B cell (primary cell): ENCODE results near the gene KIAA1328. TPM values are rescaled to one million over a fixed set of nuclear protein-coding genes. Genes with fewer than 3 reads are reported as not detected.

ENCODE experiments used
- ATAC-seq: fragments of 200-7000 bp; cut with Tn5 transposase; one replicate; pipeline ENCODE4 v1.10.0; 2021; ENCODE audit warnings: low read depth, mild to moderate bottlenecking, moderate number of reproducible peaks, moderate library complexity
- CTCF ChIA-PET: fragments of 350-600 bp; sonication (Branson Sonifier 250); formaldehyde crosslinking; loops from one replicate; lab custom pipeline; 2021; ENCODE audit warnings: antibody characterized with exemption, inconsistent platforms; lab: Charles Lee
- POLR2A ChIA-PET: fragments of 350-600 bp; sonication (Branson Sonifier 250); formaldehyde crosslinking; loops from one replicate; lab custom pipeline; 2021; ENCODE audit warnings: antibody characterized with exemption; lab: Charles Lee
- DNase-seq: peaks from one replicate; pipeline ENCODE4 v3.0.0; 2013
- H2AFZ ChIP-seq: 2 replicates; pipeline ENCODE4 v1.6.1; 2012; ENCODE audit warnings: mild to moderate bottlenecking, low read depth, low read length; ENCODE audit not compliant: insufficient read depth, poor library complexity, severe bottlenecking
- H3K27ac ChIP-seq, 2 donors: 1 replicate in 1 of 2; 2 replicates in 1 of 2; pipeline ENCODE4 v1.5.1; 2012 to 2013; ENCODE audit warnings: low read length in 2 of 2, mild to moderate bottlenecking in 2 of 2, moderate library complexity in 1 of 2
- H3K27me3 ChIP-seq, 4 experiments: fragments of 200-600 bp in 1 of 4; sonication (generic) in 1 of 4; replicated peaks in 1 of 4; 1 replicate in 2 of 4; 2 replicates in 2 of 4; pipeline versions ENCODE4 v1.6.1 to v1.7.0; 2013 to 2016; ENCODE audit warnings: low read length in 3 of 4, mild to moderate bottlenecking in 2 of 4, mixed read lengths in 1 of 4, moderate library complexity in 1 of 4; ENCODE audit not compliant: insufficient read depth in 4 of 4, control insufficient read depth in 3 of 4; ENCODE audit errors: control extremely low read depth in 1 of 4
- H3K36me3 ChIP-seq, 2 experiments: replicated peaks in 1 of 2; 1 replicate in 1 of 2; 2 replicates in 1 of 2; pipeline versions ENCODE4 v1.6.1 to v1.7.1; 2013; ENCODE audit warnings: low read length in 1 of 2; ENCODE audit not compliant: insufficient read depth in 2 of 2, control insufficient read depth in 1 of 2; ENCODE audit errors: control extremely low read depth in 1 of 2, extremely low read depth in 1 of 2
- H3K4me1 ChIP-seq, 2 donors: fragments of 200-600 bp in 1 of 2; sonication (generic) in 1 of 2; 1 replicate in 1 of 2; 2 replicates in 1 of 2; pipeline versions ENCODE4 v1.5.1 to v1.6.1; 2013 to 2017; ENCODE audit warnings: low read length in 2 of 2; ENCODE audit not compliant: control insufficient read depth in 2 of 2, insufficient read depth in 2 of 2
- H3K4me2 ChIP-seq: replicated peaks from 2 replicates; pipeline ENCODE3; 2012; ENCODE audit warnings: mild to moderate bottlenecking, low read depth, low read length; ENCODE audit not compliant: poor library complexity, severe bottlenecking
- H3K4me3 ChIP-seq, 5 experiments: fragments of 200-600 bp in 1 of 5; sonication (generic) in 1 of 5; 1 replicate in 3 of 5; 2 replicates in 2 of 5; pipeline versions ENCODE4 v1.5.1 to v1.7.0; 2011 to 2016; ENCODE audit warnings: low read length in 4 of 5, mild to moderate bottlenecking in 4 of 5, low read depth in 2 of 5, control low read depth in 1 of 5, moderate library complexity in 1 of 5; ENCODE audit not compliant: insufficient read depth in 1 of 5; ENCODE audit errors: control extremely low read depth in 1 of 5, extremely low read depth in 1 of 5
- H3K79me2 ChIP-seq: fragments of 200-600 bp; sonication (generic); one replicate; pipeline ENCODE4 v1.6.0; 2016; ENCODE audit warnings: low read length; ENCODE audit not compliant: control insufficient read depth, insufficient read depth
- H3K9ac ChIP-seq: fragments of 200-600 bp; sonication (generic); 2 replicates; pipeline ENCODE4 v1.6.1; 2017; ENCODE audit warnings: mild to moderate bottlenecking, low read length, moderate library complexity
- H3K9me3 ChIP-seq, 3 donors: one replicate each; pipeline versions ENCODE4 v1.6.1 to v1.7.1; 2013; ENCODE audit warnings: low read length in 2 of 3; ENCODE audit not compliant: control insufficient read depth in 2 of 3, insufficient read depth in 1 of 3; ENCODE audit errors: control extremely low read depth in 1 of 3
- H4K20me1 ChIP-seq: 2 replicates; pipeline ENCODE4 v1.6.0; 2012; ENCODE audit warnings: mild to moderate bottlenecking, low read length; ENCODE audit not compliant: insufficient read depth, control insufficient read depth, poor library complexity, severe bottlenecking
- H3K27ac Mint-ChIP-seq: one replicate; pipeline ENCODE4 v1.8.0; 2021; ENCODE audit warnings: mixed read lengths
- H3K27me3 Mint-ChIP-seq: one replicate; pipeline ENCODE4 v1.8.0; 2021; ENCODE audit warnings: mixed read lengths
- H3K4me1 Mint-ChIP-seq: one replicate; pipeline ENCODE4 v1.8.0; 2021; ENCODE audit warnings: mixed read lengths
- H3K4me3 Mint-ChIP-seq: one replicate; pipeline ENCODE4 v1.8.0; 2021; ENCODE audit warnings: mixed read lengths
- H3K9me3 Mint-ChIP-seq: one replicate; pipeline ENCODE4 v1.8.0; 2022; ENCODE audit warnings: mixed read lengths; ENCODE audit not compliant: insufficient read depth
- CTCF ChIP-seq: fragments of 200-600 bp; IDR thresholded peaks from one replicate; pipeline ENCODE4 v1.8.0; 2022; ENCODE audit warnings: antibody characterized with exemption, mild to moderate bottlenecking
- EZH2 ChIP-seq: IDR thresholded peaks from 2 replicates; pipeline ENCODE4 v1.6.1; 2012; ENCODE audit warnings: borderline replicate concordance, low read depth, mild to moderate bottlenecking, moderate library complexity, low read length; ENCODE audit not compliant: insufficient read depth, poor library complexity, severe bottlenecking
- WGBS: methylation state at CpG from one replicate; pipeline ENCODE4 v1.1.5; 2013; ENCODE audit warnings: missing lambda C conversion rate; ENCODE audit not compliant: insufficient coverage; 5-methylcytosine and 5-hydroxymethylcytosine counted together
- intact Hi-C: fragments of 100-400 bp; cut with micrococcal nuclease; formaldehyde crosslinking; loops from one replicate; pipeline ENCODE4 v1.10.0; 2022
- polyA plus RNA-seq: library from polyadenylated mRNA; depleted of rRNA; stranded (reverse); fragments of >200 nt; gene quantifications from 2 replicates; pipeline ENCODE4 v1.2.3, GENCODE V29; 2012
- total RNA-seq, 2 donors: library from RNA; stranded (reverse); fragments of 120-200 nt in 1 of 2; gene quantifications; 1 replicate in 1 of 2; 2 replicates in 1 of 2; pipeline versions ENCODE4 v1.2.3 to v1.2.4, GENCODE V29; 2013 to 2022

KIAA1328 gene
- total and polyA plus RNA-seq, 2 donors (not counting 1 experiment from before 2014, with no cell fraction given): 9.1 to 22.1 TPM

GRCh38 chr18:37170984-37171383, 342.1 kb downstream of the KIAA1328 start:
- H3K27ac ChIP-seq: no peak overlapping the region
- no peaks in the 10 kb centered on the region for H3K4me1 ChIP-seq
- peaks cover 0 to 1% of the 10 kb centered on the region in 2 experiments for H3K36me3 ChIP-seq
- TF ChIP-seq EZH2 (no peak), CTCF (no peak)
- POLR2A ChIA-PET: no interaction called here
- H3K27ac Mint-ChIP-seq: no peak overlapping the region
- H3K4me3 Mint-ChIP-seq: no peak overlapping the region
- H3K27me3 Mint-ChIP-seq: no peaks in the 10 kb centered on the region
- no peak overlapping the region for H3K9ac ChIP-seq
- CTCF ChIA-PET: no interaction called here
- H3K4me1 Mint-ChIP-seq: no peaks in the 10 kb centered on the region
- H2AFZ ChIP-seq: no peak overlapping the region
- no peak overlapping the region for H3K4me3 ChIP-seq
- H3K4me2 ChIP-seq: no peak overlapping the region
- intact Hi-C loops: no loop called here
- no peaks in the 10 kb centered on the region for H3K9me3 Mint-ChIP-seq
- no peaks in the 10 kb centered on the region for H4K20me1 ChIP-seq
- H3K79me2 ChIP-seq: no peaks in the 10 kb centered on the region
- no peaks in the 10 kb centered on the region for H3K9me3 ChIP-seq
- DNase-seq (no peak), ATAC-seq (no peak)
- no peaks in the 10 kb centered on the region for H3K27me3 ChIP-seq

- TF ChIP-seq CTCF (no peak), EZH2 (no peak)
- Histone ChIP-seq H3K36me3 (peaks cover 0 to 1% of the 10 kb centered on the region in 2 experiments), H3K4me1 (no peaks in the 10 kb centered on the region), H3K27ac (no peak overlapping the region), H3K79me2 (no peaks in the 10 kb centered on the region), H4K20me1 (no peaks in the 10 kb centered on the region), H3K4me3 (no peak overlapping the region), H3K4me2 (no peak overlapping the region), H3K9ac (no peak overlapping the region), H3K9me3 (no peaks in the 10 kb centered on the region), H2AFZ (no peak overlapping the region), H3K27me3 (no peaks in the 10 kb centered on the region)
- intact Hi-C loops: no loop called here
- CTCF ChIA-PET: interaction anchor here (0.7 kb wide), 1 partner anchor 9 kb away, joined by 3 read pairs; no protein-coding TSS in a partner anchor
- POLR2A ChIA-PET: no interaction called here
- H3K27me3 Mint-ChIP-seq: no peaks in the 10 kb centered on the region
- H3K4me1 Mint-ChIP-seq: no peaks in the 10 kb centered on the region
- H3K9me3 Mint-ChIP-seq: no peaks in the 10 kb centered on the region
- H3K4me3 Mint-ChIP-seq: no peak overlapping the region
- H3K27ac Mint-ChIP-seq: no peak overlapping the region
- no peak for ATAC-seq
- DNase-seq: no peak
- WGBS: 100% methylated on average over 1 of the region's 2 CpGs
Measured at GRCh38 chr18:37173384-37173783, 344.5 kb downstream of the KIAA1328 start.
